H9 (cell line): ENCODE results near the gene TIGD3. TPM values are rescaled to one million over a fixed set of nuclear protein-coding genes. Genes with fewer than 3 reads are reported as not detected.
A peak's percentile ranks its signal among the peaks of the same experiment; 100 is the strongest.

Source experiments
- DNase-seq: peaks from one replicate; pipeline ENCODE4 v3.0.0-alpha.2; 2017
- H2AFZ ChIP-seq: one replicate; pipeline ENCODE4 v1.6.1; 2013; ENCODE audit warnings: mild to moderate bottlenecking, low read length, control low read depth, moderate library complexity
- H2AK5ac ChIP-seq: 2 replicates; pipeline ENCODE4 v1.6.1; 2013; ENCODE audit warnings: low read length, control low read depth, mixed read lengths; ENCODE audit not compliant: insufficient read length
- H2BK120ac ChIP-seq: one replicate; pipeline ENCODE4 v1.6.1; 2013; ENCODE audit warnings: low read depth, mild to moderate bottlenecking, low read length, control low read depth, inconsistent platforms; ENCODE audit not compliant: poor library complexity, severe bottlenecking
- H2BK12ac ChIP-seq: 2 replicates; pipeline ENCODE4 v1.6.1; 2013; ENCODE audit warnings: low read length, control low read depth, mixed read lengths, low read depth; ENCODE audit not compliant: insufficient read length
- H2BK15ac ChIP-seq: 2 replicates; pipeline ENCODE4 v1.6.1; 2013; ENCODE audit warnings: low read depth, low read length, control low read depth
- H2BK20ac ChIP-seq: one replicate; pipeline ENCODE4 v1.6.1; 2013; ENCODE audit warnings: low read depth, mild to moderate bottlenecking, low read length, control low read depth, inconsistent platforms; ENCODE audit not compliant: poor library complexity, severe bottlenecking
- H2BK5ac ChIP-seq: 2 replicates; pipeline ENCODE4 v1.6.1; 2013; ENCODE audit warnings: low read length, control low read depth, mixed read lengths; ENCODE audit not compliant: insufficient read length
- H3K14ac ChIP-seq: 2 replicates; pipeline ENCODE4 v1.6.1; 2013; ENCODE audit warnings: low read length, control low read depth; ENCODE audit not compliant: insufficient read depth
- H3K18ac ChIP-seq: 2 replicates; pipeline ENCODE4 v1.6.1; 2013; ENCODE audit warnings: low read depth, mild to moderate bottlenecking, mixed read lengths, low read length, control low read depth; ENCODE audit not compliant: insufficient read length
- H3K23ac ChIP-seq: 2 replicates; pipeline ENCODE4 v1.6.1; 2013; ENCODE audit warnings: low read length, control low read depth, mixed read lengths, low read depth; ENCODE audit not compliant: insufficient read length
- H3K23me2 ChIP-seq: 2 replicates; pipeline ENCODE4 v1.6.1; 2013; ENCODE audit warnings: low read depth, mild to moderate bottlenecking, mixed read lengths, low read length, control low read depth; ENCODE audit not compliant: insufficient read length, poor library complexity, severe bottlenecking
- H3K27ac ChIP-seq: 2 replicates; pipeline ENCODE4 v1.5.1; 2013; ENCODE audit warnings: low read length, control low read depth, mixed read lengths, low read depth; ENCODE audit not compliant: insufficient read length
- H3K27me3 ChIP-seq: 2 replicates; pipeline ENCODE4 v1.6.1; 2013; ENCODE audit warnings: low read length, control low read depth, inconsistent platforms; ENCODE audit not compliant: insufficient read depth
- H3K4ac ChIP-seq: 2 replicates; pipeline ENCODE4 v1.6.1; 2013; ENCODE audit warnings: low read depth, mild to moderate bottlenecking, control low read depth, inconsistent platforms, low read length, moderate library complexity
- H3K4me1 ChIP-seq: 2 replicates; pipeline ENCODE4 v1.6.1; 2013; ENCODE audit warnings: low read length, control low read depth, inconsistent platforms; ENCODE audit not compliant: insufficient read depth
- H3K4me2 ChIP-seq: 2 replicates; pipeline ENCODE4 v1.6.1; 2013; ENCODE audit warnings: low read length, control low read depth, mixed read lengths; ENCODE audit not compliant: insufficient read length, insufficient read depth
- H3K56ac ChIP-seq: 2 replicates; pipeline ENCODE4 v1.6.1; 2013; ENCODE audit warnings: low read depth, mild to moderate bottlenecking, mixed read lengths, low read length, control low read depth; ENCODE audit not compliant: insufficient read length
- H3K79me1 ChIP-seq: 2 replicates; pipeline ENCODE4 v1.6.1; 2013; ENCODE audit warnings: low read depth, mild to moderate bottlenecking, moderate library complexity, low read length, control low read depth, inconsistent platforms; ENCODE audit not compliant: insufficient read depth, poor library complexity, severe bottlenecking
- H3K79me2 ChIP-seq: 2 replicates; pipeline ENCODE4 v1.6.1; 2013; ENCODE audit warnings: low read length, control low read depth, inconsistent platforms; ENCODE audit not compliant: insufficient read depth
- H3K9ac ChIP-seq: 2 replicates; pipeline ENCODE4 v1.6.1; 2013; ENCODE audit warnings: low read length, control low read depth, mixed read lengths; ENCODE audit not compliant: insufficient read length; ENCODE audit errors: extremely low read depth
- H3K9me3 ChIP-seq: one replicate; pipeline ENCODE4 v1.6.1; 2013; ENCODE audit warnings: low read depth, low read length, inconsistent platforms; ENCODE audit not compliant: control insufficient read depth
- H3T11ph ChIP-seq: one replicate; pipeline ENCODE4 v1.6.1; 2013; ENCODE audit warnings: mild to moderate bottlenecking, low read length, control low read depth, inconsistent platforms
- H4K20me1 ChIP-seq: one replicate; pipeline ENCODE4 v1.6.1; 2013; ENCODE audit not compliant: control insufficient read depth, insufficient read length, insufficient read depth
- H4K5ac ChIP-seq: 2 replicates; pipeline ENCODE4 v1.6.1; 2013; ENCODE audit warnings: low read depth, mild to moderate bottlenecking, mixed read lengths, low read length, control low read depth; ENCODE audit not compliant: insufficient read length
- H4K8ac ChIP-seq: replicated peaks from 2 replicates; pipeline ENCODE4 v1.6.1; 2013; ENCODE audit warnings: low read length, control low read depth, mixed read lengths, low read depth; ENCODE audit not compliant: insufficient read length
- H4K91ac ChIP-seq: 2 replicates; pipeline ENCODE4 v1.6.1; 2013; ENCODE audit warnings: low read depth, mild to moderate bottlenecking, moderate library complexity, mixed read lengths, low read length, control low read depth; ENCODE audit not compliant: insufficient read length
- H3K27ac Mint-ChIP-seq, 3 experiments: 2 replicates in 2 of 3; 3 replicates in 1 of 3; pipeline ENCODE4 v1.8.0; 2020 to 2021; ENCODE audit warnings: mixed read lengths in 3 of 3, mild to moderate bottlenecking in 1 of 3, moderate library complexity in 1 of 3
- H3K27me3 Mint-ChIP-seq: 2 replicates; pipeline ENCODE4 v1.8.0; 2021; ENCODE audit warnings: low read depth, mild to moderate bottlenecking, moderate library complexity, mixed read lengths
- H3K36me3 Mint-ChIP-seq, 3 experiments: 2 replicates in 2 of 3; 3 replicates in 1 of 3; pipeline ENCODE4 v1.8.0; 2020 to 2021; ENCODE audit warnings: low read depth in 3 of 3, mixed read lengths in 3 of 3; ENCODE audit not compliant: insufficient read depth in 1 of 3
- H3K4me1 Mint-ChIP-seq, 2 experiments: 2 replicates each; pipeline ENCODE4 v1.8.0; 2020; ENCODE audit warnings: mixed read lengths in 2 of 2
- H3K4me3 Mint-ChIP-seq, 2 experiments: 2 replicates in 1 of 2; 3 replicates in 1 of 2; pipeline ENCODE4 v1.8.0; 2020 to 2021; ENCODE audit warnings: mild to moderate bottlenecking in 2 of 2, mixed read lengths in 2 of 2, moderate library complexity in 1 of 2
- H3K9me3 Mint-ChIP-seq, 2 experiments: 2 replicates in 1 of 2; 3 replicates in 1 of 2; pipeline ENCODE4 v1.8.0; 2020; ENCODE audit warnings: mild to moderate bottlenecking in 2 of 2, mixed read lengths in 2 of 2, moderate library complexity in 1 of 2
- CTCF ChIP-seq: fragments of 200-600 bp; sonication (generic); conservative IDR thresholded peaks from 3 replicates; pipeline ENCODE4 v1.8.0; 2021; ENCODE audit warnings: antibody characterized with exemption, mild to moderate bottlenecking
- WGBS: extraction: QIAGEN DNeasy Blood & Tissue Kit; methylation state at CpG from one replicate; pipeline ENCODE4 v1.1.7; 2013; ENCODE audit warnings: missing lambda C conversion rate, low lambda C conversion rate, mixed read lengths; ENCODE audit not compliant: insufficient read length; ENCODE audit errors: extremely low coverage; 5-methylcytosine and 5-hydroxymethylcytosine counted together
- total RNA-seq: library from RNA; stranded (reverse); gene quantifications from 2 replicates; pipeline ENCODE4 v1.2.1, GENCODE V29; 2021

TIGD3 gene
- total RNA-seq, 1 experiment from 2014 or later: 0.66 TPM

GRCh38 chr11:65316227-65317024 lies 38.1 kb upstream of the TIGD3 start:
- DNase-seq: no peak
- Mint-ChIP-seq H3K27me3 (peaks cover 27% of the 10 kb centered on the region), H3K4me3 (peak overlapping the region; percentile 77 to 88), H3K36me3 (peaks cover 4 to 10% (median 10%) of the 10 kb centered on the region in 3 experiments; a peak in 6 of 7 replicates), H3K9me3 (no peaks in the 10 kb centered on the region), H3K4me1 (peaks cover 25 to 40% of the 10 kb centered on the region in 2 experiments), H3K27ac (peak overlapping the region in 2 of 3 experiments; percentile 68 to 94; a peak in 4 of 7 replicates)
- no peak overlapping the region for H2BK120ac ChIP-seq
- no peak overlapping the region for H3K56ac ChIP-seq
- H3K9me3 ChIP-seq: no peaks in the 10 kb centered on the region
- H3K27ac ChIP-seq: no peak overlapping the region
- no peak overlapping the region for H2AK5ac ChIP-seq
- H2BK5ac ChIP-seq: no peak overlapping the region
- no peaks in the 10 kb centered on the region for H3K79me2 ChIP-seq
- no peak for TF ChIP-seq CTCF
- H3K23me2 ChIP-seq: peaks cover 17% of the 10 kb centered on the region
- no peak overlapping the region for H2AFZ ChIP-seq
- H3K27me3 ChIP-seq: no peaks in the 10 kb centered on the region; the same call in 1 of the 2 replicates
- peak overlapping the region; percentile 12; the same call in 1 of the 2 replicates for H3K14ac ChIP-seq
- peaks cover 4% of the 10 kb centered on the region for H3K79me1 ChIP-seq
- peak overlapping the region; percentile 19 for H3K18ac ChIP-seq
- no peak overlapping the region for H4K91ac ChIP-seq
- H3K4me1 ChIP-seq: peaks cover 5% of the 10 kb centered on the region; the same call in 1 of the 2 replicates
- no peak overlapping the region for H2BK15ac ChIP-seq
- H2BK20ac ChIP-seq: no peak overlapping the region
- no peak overlapping the region for H3K23ac ChIP-seq
- H3K9ac ChIP-seq: no peak overlapping the region
- H3K4ac ChIP-seq: no peak overlapping the region
- no peak overlapping the region for H3T11ph ChIP-seq
- peak overlapping the region; percentile 45 for H3K4me2 ChIP-seq
- H4K5ac ChIP-seq: no peak overlapping the region
- no peaks in the 10 kb centered on the region for H4K20me1 ChIP-seq
- H4K8ac ChIP-seq: no peak overlapping the region
- H2BK12ac ChIP-seq: no peak overlapping the region
- WGBS: no CpG with 5 or more reads among the region's 20 CpGs
